Measurements from ENCODE around the gene PHACTR3.

- TF ChIP-seq CTCF (IDR thresholded peaks at IDR 0.05 in 8 of 11, conservative IDR thresholded peaks at IDR 0.05 in 3 of 11) (no peak), POLR2A (IDR thresholded peaks at IDR 0.05) (no peak)
These were observed 166.5 kb downstream of the PHACTR3 start for GRCh38 chr20:59770851-59771250.

All from spleen (tissue), 7 donors.